Stimulated activated naive B cell treated with anti-CD40 and anti-IgM and Interleukin-4, amounts not matched to agents 10 μg/mL and 1 μg/mL and 100 μg/mL, for 72 hours (primary cell): Measurements from ENCODE around the gene DIAPH2.
"Not testable (repeated sequence)": the region's sequence is repeated elsewhere in the genome, so short reads cannot be mapped to it uniquely, and the experiment has no call there.

Experiments used
- ATAC-seq, 2 donors: fragments of 150-1000 bp; cut with Tn5 transposase; replicated peaks; 2 replicates each; pipeline ENCODE4 v1.10.0; 2021; ENCODE audit warnings: moderate library complexity in 1 of 2
- DNase-seq: peaks from one replicate; pipeline ENCODE4 v3.0.0; 2021
- H3K27ac Mint-ChIP-seq: one replicate; pipeline ENCODE4 v1.8.0; 2022; ENCODE audit warnings: mild to moderate bottlenecking, mixed read lengths
- H3K27me3 Mint-ChIP-seq, 2 donors: one replicate each; pipeline ENCODE4 v1.8.0; 2022; ENCODE audit warnings: mixed read lengths in 2 of 2
- H3K36me3 Mint-ChIP-seq, 2 donors: one replicate each; pipeline ENCODE4 v1.8.0; 2022; ENCODE audit warnings: mixed read lengths in 2 of 2, mild to moderate bottlenecking in 1 of 2
- H3K4me1 Mint-ChIP-seq, 2 donors: one replicate each; pipeline ENCODE4 v1.8.0; 2022; ENCODE audit warnings: mixed read lengths in 2 of 2, mild to moderate bottlenecking in 1 of 2
- H3K4me3 Mint-ChIP-seq, 2 donors: one replicate each; pipeline ENCODE4 v1.8.0; 2022; ENCODE audit warnings: mild to moderate bottlenecking in 2 of 2, mixed read lengths in 2 of 2, moderate library complexity in 1 of 2
- H3K9me3 Mint-ChIP-seq, 2 donors: one replicate each; pipeline ENCODE4 v1.8.0; 2022; ENCODE audit warnings: mixed read lengths in 2 of 2, mild to moderate bottlenecking in 1 of 2

Gene DIAPH2

GRCh38 chrX:96703379-96703778, 18.7 kb downstream of the DIAPH2 start:
- Mint-ChIP-seq H3K4me3 (no peak overlapping the region), H3K36me3 (peaks cover 0 to 2% of the 10 kb centered on the region in 2 donors)

GRCh38 chrX:96703816-96704215, 19.2 kb downstream of the DIAPH2 start:
- H3K27me3 Mint-ChIP-seq, result no peaks in the 10 kb centered on the region
- H3K4me1 Mint-ChIP-seq, result peaks cover 13 to 19% of the 10 kb centered on the region in 2 donors
- H3K4me3 Mint-ChIP-seq, result no peak overlapping the region
- no peak overlapping the region for H3K27ac Mint-ChIP-seq
- peaks cover 0 to 5% of the 10 kb centered on the region in 2 donors for H3K9me3 Mint-ChIP-seq
- no peak for DNase-seq
- ATAC-seq, result no peak
- peaks cover 0 to 2% of the 10 kb centered on the region in 2 donors for H3K36me3 Mint-ChIP-seq

More at GRCh38 chrX:96703379-96703778, 18.7 kb downstream of the DIAPH2 start:
- ATAC-seq, result no peak
- H3K27ac Mint-ChIP-seq, result no peak overlapping the region
- H3K27me3 Mint-ChIP-seq, result no peaks in the 10 kb centered on the region
- no peak for DNase-seq
- peaks cover 13 to 19% of the 10 kb centered on the region in 2 donors for H3K4me1 Mint-ChIP-seq
- H3K9me3 Mint-ChIP-seq, result peaks cover 0 to 5% of the 10 kb centered on the region in 2 donors

DNA sequence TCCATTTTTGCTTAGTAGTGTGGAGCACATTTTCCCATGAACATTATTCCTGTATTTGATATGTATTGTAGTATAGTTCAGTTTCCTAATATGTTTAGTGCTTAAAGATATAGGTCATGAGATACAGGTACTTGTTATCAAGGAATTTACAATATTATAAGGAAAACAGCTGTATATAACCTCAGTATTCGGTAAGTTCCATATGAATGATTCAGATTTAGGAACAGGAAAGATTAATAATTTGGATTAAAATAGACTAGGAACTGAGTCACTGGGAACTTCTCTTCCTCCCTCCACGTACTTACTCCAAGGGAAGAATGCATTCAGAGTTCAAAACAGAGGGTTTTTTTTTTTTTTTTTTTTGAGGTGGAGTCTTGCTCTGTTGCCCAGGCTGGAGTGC, 20.0 kb downstream of the DIAPH2 start:
- no peaks in the 10 kb centered on the region for H3K27me3 Mint-ChIP-seq
- ATAC-seq (no peak), DNase-seq (no peak)
- no peak overlapping the region for H3K4me3 Mint-ChIP-seq
- H3K27ac Mint-ChIP-seq, result no peak overlapping the region
- peaks cover 0 to 2% of the 10 kb centered on the region in 2 donors for H3K36me3 Mint-ChIP-seq
- peaks cover 0 to 5% of the 10 kb centered on the region in 2 donors for H3K9me3 Mint-ChIP-seq
- H3K4me1 Mint-ChIP-seq, result peaks cover 13 to 19% of the 10 kb centered on the region in 2 donors

GRCh38 chrX:96705905-96706304, 21.3 kb downstream of the DIAPH2 start:
- ATAC-seq, result no peak
- Mint-ChIP-seq H3K4me1 (peaks cover 8 to 13% of the 10 kb centered on the region in 2 donors), H3K27me3 (no peaks in the 10 kb centered on the region), H3K27ac (no peak overlapping the region), H3K4me3 (no peak overlapping the region), H3K9me3 (peaks cover 0 to 5% of the 10 kb centered on the region in 2 donors), H3K36me3 (peaks cover 0 to 2% of the 10 kb centered on the region in 2 donors)
- DNase-seq, result no peak

DNA sequence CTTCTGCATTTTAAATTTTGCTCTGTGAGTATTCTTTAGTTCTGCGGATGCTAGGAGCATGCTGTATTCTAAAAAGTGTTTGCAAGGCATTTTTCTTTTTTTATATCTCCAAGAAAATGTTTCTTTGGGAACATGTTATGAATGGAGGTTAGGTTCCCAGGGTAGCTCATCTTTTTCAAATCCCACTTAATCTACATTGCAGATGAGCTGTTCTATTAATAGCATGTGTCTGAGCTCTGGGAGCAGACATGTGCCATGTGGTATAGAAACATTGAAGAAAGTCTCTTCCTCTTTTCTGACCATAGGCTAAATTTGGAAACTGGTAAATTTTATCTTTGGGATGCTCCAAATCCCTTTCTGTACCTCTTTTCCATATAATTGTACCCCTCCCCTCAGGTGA, 23.2 kb downstream of the DIAPH2 start:
- Mint-ChIP-seq H3K4me3 (no peak overlapping the region), H3K27me3 (no peaks in the 10 kb centered on the region), H3K27ac (no peak overlapping the region), H3K36me3 (peaks cover 0 to 2% of the 10 kb centered on the region in 2 donors), H3K9me3 (peaks cover 0 to 5% of the 10 kb centered on the region in 2 donors), H3K4me1 (peaks cover 8 to 28% of the 10 kb centered on the region in 2 donors)
- DNase-seq (no peak), ATAC-seq (no peak)

- no peak overlapping the region for H3K27ac Mint-ChIP-seq
- no peak overlapping the region for H3K4me3 Mint-ChIP-seq
- H3K27me3 Mint-ChIP-seq, result no peaks in the 10 kb centered on the region
- peaks cover 0 to 2% of the 10 kb centered on the region in 2 donors for H3K36me3 Mint-ChIP-seq
- H3K9me3 Mint-ChIP-seq, result peaks cover 0 to 5% of the 10 kb centered on the region in 2 donors
- no peak for DNase-seq
- peaks cover 6 to 25% of the 10 kb centered on the region in 2 donors for H3K4me1 Mint-ChIP-seq
- no peak for ATAC-seq
Observed at GRCh38 chrX:96710031-96710430, 25.4 kb downstream of the DIAPH2 start.

GRCh38 chrX:96713303-96713702, 28.7 kb downstream of the DIAPH2 start:
- Mint-ChIP-seq H3K27ac (no peak overlapping the region), H3K4me3 (no peak overlapping the region), H3K36me3 (no peaks in the 10 kb centered on the region), H3K27me3 (no peaks in the 10 kb centered on the region), H3K4me1 (peaks cover 0 to 33% of the 10 kb centered on the region in 2 donors), H3K9me3 (no peaks in the 10 kb centered on the region)
- ATAC-seq, result no peak
- DNase-seq, result no peak

GRCh38 chrX:96714393-96714792, 29.8 kb downstream of the DIAPH2 start:
- H3K27ac Mint-ChIP-seq, H3K9me3 Mint-ChIP-seq, DNase-seq, H3K36me3 Mint-ChIP-seq, ATAC-seq, H3K4me3 Mint-ChIP-seq, H3K27me3 Mint-ChIP-seq: not testable (repeated sequence)
- H3K4me1 Mint-ChIP-seq, result peaks cover 0 to 33% of the 10 kb centered on the region in 2 donors

DNA sequence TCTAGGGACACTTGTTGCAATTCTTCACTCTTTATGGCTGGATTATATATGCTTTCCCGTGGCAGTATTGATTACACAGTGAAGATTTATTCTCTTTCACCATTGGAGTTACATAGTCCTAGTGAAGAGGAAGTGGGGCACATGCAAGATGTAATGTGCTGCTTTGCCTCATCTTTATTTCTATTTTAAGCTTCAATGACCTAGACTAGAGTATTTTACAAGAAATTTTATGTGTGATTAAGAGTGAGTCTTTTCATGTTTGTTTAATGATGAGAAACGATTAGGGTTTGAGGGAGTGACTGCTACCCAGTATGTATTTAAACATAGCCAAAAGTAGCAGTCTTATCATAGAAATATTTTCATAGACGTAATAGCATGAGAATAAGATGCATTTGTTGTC, 30.8 kb downstream of the DIAPH2 start:
- Mint-ChIP-seq H3K4me3 (no peak overlapping the region), H3K9me3 (peaks cover 0 to 3% of the 10 kb centered on the region in 2 donors), H3K4me1 (peaks cover 0 to 33% of the 10 kb centered on the region in 2 donors), H3K27ac (no peak overlapping the region), H3K36me3 (peaks cover 0 to 5% of the 10 kb centered on the region in 2 donors), H3K27me3 (no peaks in the 10 kb centered on the region)
- no peak for ATAC-seq
- no peak for DNase-seq

DNA sequence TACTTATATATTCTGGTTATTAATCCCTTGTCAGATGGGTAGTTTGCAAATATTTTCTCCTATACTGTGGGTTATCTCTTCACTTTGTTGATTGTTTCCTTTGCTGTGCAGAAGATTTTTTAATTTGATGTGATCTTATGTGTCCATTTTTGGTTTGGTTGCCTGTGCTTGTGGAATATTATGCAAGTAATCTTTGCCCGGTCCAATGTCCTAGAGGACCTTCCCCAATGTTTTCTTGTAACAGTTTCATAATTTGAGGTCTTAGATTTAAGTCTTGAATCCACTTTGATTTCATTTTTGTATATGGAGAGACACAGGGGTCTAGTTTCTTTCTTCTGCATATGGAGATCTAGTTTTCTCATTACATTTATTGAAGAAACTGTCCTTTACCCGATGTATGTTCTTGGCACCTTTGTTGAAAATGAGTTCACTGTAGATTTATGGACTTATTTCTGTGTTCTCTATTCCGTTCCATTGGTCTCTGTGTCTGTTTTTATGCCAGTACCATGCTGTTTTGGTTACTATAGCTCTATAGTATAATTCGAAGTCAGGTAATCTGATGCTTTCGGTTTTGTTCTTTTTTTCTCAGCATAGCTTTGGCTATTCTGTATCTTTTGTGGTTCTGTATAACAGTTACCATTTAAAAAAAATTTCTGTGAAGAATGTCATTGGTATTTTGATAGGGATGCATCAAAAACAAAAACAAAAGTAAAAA, 34.7 kb downstream of the DIAPH2 start:
- H3K4me3 Mint-ChIP-seq, result no peak overlapping the region
- H3K36me3 Mint-ChIP-seq, result peaks cover 0 to 5% of the 10 kb centered on the region in 2 donors
- no peak overlapping the region for H3K27ac Mint-ChIP-seq
- H3K4me1 Mint-ChIP-seq, result peaks cover 2 to 18% of the 10 kb centered on the region in 2 donors
- DNase-seq (no peak), ATAC-seq (no peak)
- no peaks in the 10 kb centered on the region for H3K27me3 Mint-ChIP-seq
- peaks cover 0 to 3% of the 10 kb centered on the region in 2 donors for H3K9me3 Mint-ChIP-seq

DNA sequence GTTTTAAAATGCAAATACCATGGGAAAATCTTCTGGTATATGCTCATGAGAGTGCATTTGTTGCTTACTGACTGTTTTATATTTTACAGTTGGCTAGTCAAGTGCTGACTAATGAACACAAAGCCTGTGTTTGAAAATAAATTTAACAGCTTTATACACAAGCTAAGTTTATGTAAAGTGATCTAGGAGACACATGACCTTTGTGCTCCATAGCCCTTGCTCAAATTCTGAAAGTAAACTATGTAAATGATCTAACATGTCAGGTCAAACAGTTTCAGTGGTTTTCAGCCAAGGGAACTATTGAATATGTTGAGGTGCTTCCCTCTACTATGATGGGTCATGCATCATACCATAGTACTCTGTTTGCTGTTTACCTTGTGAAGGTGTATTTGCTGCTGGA, 36.7 kb downstream of the DIAPH2 start:
- Mint-ChIP-seq H3K9me3 (peaks cover 0 to 3% of the 10 kb centered on the region in 2 donors), H3K4me3 (no peak overlapping the region)
- ATAC-seq, result peak; percentile 99

GRCh38 chrX:96722781-96723180, 38.1 kb downstream of the DIAPH2 start:
- DNase-seq (no peak), ATAC-seq (no peak)

More for the DNA sequence above, 36.7 kb downstream of the DIAPH2 start:
- peaks cover 2 to 14% of the 10 kb centered on the region in 2 donors for H3K4me1 Mint-ChIP-seq
- DNase-seq, result no peak
- H3K36me3 Mint-ChIP-seq, result peaks cover 0 to 5% of the 10 kb centered on the region in 2 donors
- H3K27ac Mint-ChIP-seq, result no peak overlapping the region
- H3K27me3 Mint-ChIP-seq, result no peaks in the 10 kb centered on the region

GRCh38 chrX:96729053-96729452, 44.4 kb downstream of the DIAPH2 start:
- H3K27ac Mint-ChIP-seq, result no peak overlapping the region

More at GRCh38 chrX:96722781-96723180, 38.1 kb downstream of the DIAPH2 start:
- peaks cover 0 to 3% of the 10 kb centered on the region in 2 donors for H3K9me3 Mint-ChIP-seq
- peaks cover 2 to 15% of the 10 kb centered on the region in 2 donors for H3K4me1 Mint-ChIP-seq
- H3K27me3 Mint-ChIP-seq, result no peaks in the 10 kb centered on the region
- peaks cover 0 to 5% of the 10 kb centered on the region in 2 donors for H3K36me3 Mint-ChIP-seq
- H3K27ac Mint-ChIP-seq, result no peak overlapping the region
- H3K4me3 Mint-ChIP-seq, result no peak overlapping the region

GRCh38 chrX:96729868-96730643, 45.4 kb downstream of the DIAPH2 start:
- no peak overlapping the region for H3K4me3 Mint-ChIP-seq
- no peaks in the 10 kb centered on the region for H3K36me3 Mint-ChIP-seq
- no peak overlapping the region for H3K27ac Mint-ChIP-seq
- peaks cover 2 to 5% of the 10 kb centered on the region in 2 donors for H3K9me3 Mint-ChIP-seq
- ATAC-seq (no peak), DNase-seq (no peak)
- H3K4me1 Mint-ChIP-seq, result peaks cover 2 to 17% of the 10 kb centered on the region in 2 donors
- H3K27me3 Mint-ChIP-seq, result no peaks in the 10 kb centered on the region

More at GRCh38 chrX:96729053-96729452, 44.4 kb downstream of the DIAPH2 start:
- Mint-ChIP-seq H3K9me3 (peaks cover 2 to 5% of the 10 kb centered on the region in 2 donors), H3K36me3 (no peaks in the 10 kb centered on the region), H3K4me1 (peaks cover 2 to 17% of the 10 kb centered on the region in 2 donors), H3K4me3 (no peak overlapping the region), H3K27me3 (no peaks in the 10 kb centered on the region)
- DNase-seq, result no peak
- no peak for ATAC-seq
